Osteoblast (primary cell): ENCODE measurements around the gene GYPC. TPM values are rescaled to one million over a fixed set of nuclear protein-coding genes. Genes with fewer than 3 reads are reported as not detected.
"Not testable (repeated sequence)": the region's sequence is repeated elsewhere in the genome, so short reads cannot be mapped to it uniquely, and the experiment has no call there.

ENCODE experiments used
- DNase-seq: peaks from one replicate; pipeline ENCODE4 v3.0.0; 2011; ENCODE audit warnings: low spot score, mixed read lengths; ENCODE audit not compliant: insufficient read length; ENCODE audit errors: missing footprints
- H2AFZ ChIP-seq: 2 replicates; pipeline ENCODE4 v1.6.0; 2011; ENCODE audit warnings: mild to moderate bottlenecking, low read length
- H3K27ac ChIP-seq: 2 replicates; pipeline ENCODE4 v1.5.1; 2011; ENCODE audit warnings: mild to moderate bottlenecking, low read depth, low read length, moderate library complexity
- H3K27me3 ChIP-seq: 2 replicates; pipeline ENCODE4 v1.6.0; 2012; ENCODE audit warnings: mild to moderate bottlenecking, control low read depth, inconsistent platforms, low read length, moderate library complexity; ENCODE audit not compliant: insufficient read depth
- H3K36me3 ChIP-seq: 2 replicates; pipeline ENCODE4 v1.5.1; 2011; ENCODE audit warnings: mild to moderate bottlenecking, low read length, control low read depth, moderate library complexity; ENCODE audit not compliant: insufficient read depth
- H3K4me1 ChIP-seq: 2 replicates; pipeline ENCODE4 v1.5.1; 2011; ENCODE audit warnings: mild to moderate bottlenecking, low read length, control low read depth, moderate library complexity; ENCODE audit not compliant: insufficient read depth
- H3K4me2 ChIP-seq: 2 replicates; pipeline ENCODE4 v1.6.0; 2011; ENCODE audit warnings: mild to moderate bottlenecking, low read length; ENCODE audit not compliant: insufficient read depth
- H3K4me3 ChIP-seq: fragments of 200-600 bp; sonication (generic); 3 replicates; pipeline ENCODE4 v1.5.1; 2012; ENCODE audit warnings: mild to moderate bottlenecking, low read length, inconsistent platforms; ENCODE audit not compliant: insufficient read depth
- H3K79me2 ChIP-seq: 2 replicates; pipeline ENCODE4 v1.6.0; 2012; ENCODE audit warnings: mild to moderate bottlenecking, low read length, control low read depth, inconsistent platforms; ENCODE audit not compliant: insufficient read depth
- H3K9me3 ChIP-seq: 2 replicates; pipeline ENCODE4 v1.5.1; 2011; ENCODE audit warnings: low read depth, low read length, control low read depth
- H4K20me1 ChIP-seq: 2 replicates; pipeline ENCODE4 v1.6.0; 2012; ENCODE audit warnings: mild to moderate bottlenecking, low read length, control low read depth; ENCODE audit not compliant: insufficient read depth
- total RNA-seq: library from RNA; depleted of rRNA; stranded (reverse); fragments of >200 nt; gene quantifications from 2 replicates; pipeline ENCODE4 v1.2.3, GENCODE V29; 2012
- TF ChIP-seq, protein P1 (sequence below): IDR thresholded peaks from 2 replicates; pipeline ENCODE4 v1.5.1; 2011; ENCODE audit warnings: mild to moderate bottlenecking, low read depth, low read length, moderate library complexity; ENCODE audit errors: extremely low read depth

GYPC gene
- total RNA-seq, 1 donor = 101 TPM

DNA sequence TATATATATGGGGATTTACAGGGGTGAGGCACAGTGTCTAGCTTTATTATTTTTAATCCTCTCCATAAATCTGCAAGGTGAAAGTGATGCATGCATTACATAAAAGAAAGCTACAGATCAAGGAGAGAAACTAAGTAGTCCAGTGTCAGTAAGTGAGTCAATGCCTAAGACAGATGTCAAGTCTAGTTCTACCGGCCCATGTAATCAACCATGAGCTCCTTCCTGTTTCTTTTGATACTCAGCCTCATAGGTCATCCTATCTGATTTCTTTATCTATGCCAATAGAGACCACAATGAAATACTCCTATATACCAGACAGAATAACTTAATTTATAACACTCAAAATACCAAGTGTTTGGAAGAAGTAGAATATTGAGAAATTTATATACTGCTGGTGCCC lies 20.2 kb upstream of the GYPC start:
- Histone ChIP-seq H3K4me2 (no peak overlapping the region), H3K4me1 (no peaks in the 10 kb centered on the region), H3K36me3 (no peaks in the 10 kb centered on the region), H4K20me1 (no peaks in the 10 kb centered on the region), H3K27ac (no peak overlapping the region), H3K9me3 (no peaks in the 10 kb centered on the region), H3K4me3 (no peak overlapping the region), H3K79me2 (no peaks in the 10 kb centered on the region), H2AFZ (no peak overlapping the region), H3K27me3 (no peaks in the 10 kb centered on the region)
- DNase-seq = no peak
- TF ChIP-seq, protein P1, sequence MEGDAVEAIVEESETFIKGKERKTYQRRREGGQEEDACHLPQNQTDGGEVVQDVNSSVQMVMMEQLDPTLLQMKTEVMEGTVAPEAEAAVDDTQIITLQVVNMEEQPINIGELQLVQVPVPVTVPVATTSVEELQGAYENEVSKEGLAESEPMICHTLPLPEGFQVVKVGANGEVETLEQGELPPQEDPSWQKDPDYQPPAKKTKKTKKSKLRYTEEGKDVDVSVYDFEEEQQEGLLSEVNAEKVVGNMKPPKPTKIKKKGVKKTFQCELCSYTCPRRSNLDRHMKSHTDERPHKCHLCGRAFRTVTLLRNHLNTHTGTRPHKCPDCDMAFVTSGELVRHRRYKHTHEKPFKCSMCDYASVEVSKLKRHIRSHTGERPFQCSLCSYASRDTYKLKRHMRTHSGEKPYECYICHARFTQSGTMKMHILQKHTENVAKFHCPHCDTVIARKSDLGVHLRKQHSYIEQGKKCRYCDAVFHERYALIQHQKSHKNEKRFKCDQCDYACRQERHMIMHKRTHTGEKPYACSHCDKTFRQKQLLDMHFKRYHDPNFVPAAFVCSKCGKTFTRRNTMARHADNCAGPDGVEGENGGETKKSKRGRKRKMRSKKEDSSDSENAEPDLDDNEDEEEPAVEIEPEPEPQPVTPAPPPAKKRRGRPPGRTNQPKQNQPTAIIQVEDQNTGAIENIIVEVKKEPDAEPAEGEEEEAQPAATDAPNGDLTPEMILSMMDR = no peak

DNA sequence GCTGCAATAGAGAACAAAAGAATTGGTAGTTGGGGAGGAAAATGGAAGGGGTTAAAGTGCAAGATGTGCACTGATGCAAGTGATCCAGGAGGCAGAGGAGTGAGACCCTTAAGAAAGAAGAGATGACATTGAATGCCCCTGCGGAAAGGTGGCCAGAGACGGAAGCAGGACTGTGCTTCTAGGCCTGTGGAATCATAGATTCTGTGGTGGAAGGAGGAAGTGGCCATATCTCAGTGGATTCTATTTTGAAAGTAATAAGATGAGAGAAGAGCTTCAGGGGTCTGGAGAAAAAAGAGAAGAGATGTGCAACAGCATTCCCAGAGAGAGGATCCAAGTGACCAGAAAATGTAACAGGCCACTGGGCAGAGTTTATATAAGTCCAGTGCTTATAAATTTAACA lies 18.6 kb upstream of the GYPC start:
- no peak overlapping the region for H3K27ac ChIP-seq
- H3K4me2 ChIP-seq = no peak overlapping the region
- no peaks in the 10 kb centered on the region for H3K4me1 ChIP-seq
- H3K9me3 ChIP-seq = no peaks in the 10 kb centered on the region
- no peaks in the 10 kb centered on the region for H3K27me3 ChIP-seq
- no peak overlapping the region for H3K4me3 ChIP-seq
- TF ChIP-seq, protein P1 = no peak
- no peaks in the 10 kb centered on the region for H3K79me2 ChIP-seq
- H2AFZ ChIP-seq = no peak overlapping the region
- H3K36me3 ChIP-seq = no peaks in the 10 kb centered on the region
- H4K20me1 ChIP-seq = no peaks in the 10 kb centered on the region
- DNase-seq = no peak

DNA sequence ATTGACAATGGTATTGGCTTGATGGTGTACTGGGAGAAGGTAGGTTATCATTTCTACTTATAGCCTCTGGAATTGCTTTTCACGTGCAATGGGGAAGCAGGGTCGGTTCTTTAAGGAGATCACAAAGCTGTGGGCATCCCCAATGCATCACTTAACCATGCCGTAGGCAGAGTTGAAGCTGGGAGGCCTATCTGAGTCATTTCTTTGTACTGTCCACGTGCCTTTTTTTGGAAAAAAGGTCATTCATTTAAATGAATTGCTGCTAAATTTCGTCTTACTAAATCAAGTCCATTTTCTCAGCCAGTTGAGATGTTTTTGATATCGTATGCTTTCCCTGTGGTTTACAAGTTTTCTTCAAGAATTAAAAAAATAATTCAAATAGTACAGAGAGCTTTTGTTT lies 17.2 kb upstream of the GYPC start:
- Histone ChIP-seq H4K20me1 (no peaks in the 10 kb centered on the region), H3K79me2 (no peaks in the 10 kb centered on the region), H3K27ac (no peak overlapping the region), H3K4me2 (no peak overlapping the region), H3K36me3 (no peaks in the 10 kb centered on the region), H3K4me1 (no peaks in the 10 kb centered on the region), H3K4me3 (no peak overlapping the region), H3K9me3 (no peaks in the 10 kb centered on the region), H2AFZ (no peak overlapping the region), H3K27me3 (no peaks in the 10 kb centered on the region)
- TF ChIP-seq, protein P1 = no peak
- no peak for DNase-seq

DNA sequence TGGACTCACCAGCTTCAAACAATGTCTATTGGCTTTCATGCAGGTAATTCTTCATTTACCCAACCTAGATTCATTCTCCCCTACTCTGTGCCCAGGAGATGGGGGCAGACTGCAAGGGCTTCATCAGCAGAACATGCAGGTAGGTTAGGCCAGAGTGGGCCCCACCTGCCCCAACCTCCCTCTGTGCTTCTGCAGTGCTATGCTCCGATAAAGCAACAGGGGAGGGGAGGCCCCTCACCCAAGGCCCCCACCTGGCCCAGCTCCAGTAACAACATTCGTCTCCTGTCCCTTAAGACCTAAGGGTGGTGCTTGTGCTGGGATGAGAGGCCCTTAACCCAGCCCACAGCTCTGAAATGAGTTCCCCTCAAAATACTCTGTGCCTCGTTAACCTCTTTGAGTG lies 16.7 kb upstream of the GYPC start:
- DNase-seq = no peak
- Histone ChIP-seq H3K79me2 (no peaks in the 10 kb centered on the region), H4K20me1 (no peaks in the 10 kb centered on the region), H2AFZ (no peak overlapping the region), H3K36me3 (no peaks in the 10 kb centered on the region), H3K27ac (no peak overlapping the region), H3K4me3 (no peak overlapping the region), H3K4me2 (no peak overlapping the region), H3K4me1 (no peaks in the 10 kb centered on the region), H3K9me3 (no peaks in the 10 kb centered on the region), H3K27me3 (no peaks in the 10 kb centered on the region)
- TF ChIP-seq, protein P1 = no peak

DNA sequence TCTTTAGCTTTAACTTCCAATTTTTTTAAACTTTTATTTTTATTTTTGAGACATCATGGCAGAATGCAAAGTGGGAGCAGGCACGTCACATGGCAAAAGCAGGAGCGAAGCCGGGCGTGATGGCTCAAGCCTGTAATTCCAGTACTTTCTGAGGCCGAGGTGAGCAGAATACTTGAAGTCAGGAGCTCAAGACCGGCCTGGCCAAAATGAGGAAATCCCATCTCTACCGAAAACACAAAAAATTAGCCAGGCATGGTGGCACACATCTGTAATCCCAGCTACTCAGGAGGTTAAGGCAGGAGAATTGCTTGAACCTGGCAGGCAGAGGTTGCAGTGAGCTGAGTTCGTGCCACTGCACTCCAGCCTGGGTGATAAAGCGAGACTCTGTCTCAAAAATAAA lies 14.7 kb upstream of the GYPC start:
- not testable (repeated sequence) for H3K36me3 ChIP-seq, H3K79me2 ChIP-seq, H2AFZ ChIP-seq, H4K20me1 ChIP-seq, H3K9me3 ChIP-seq, H3K4me2 ChIP-seq, H3K27ac ChIP-seq, H3K4me3 ChIP-seq, H3K27me3 ChIP-seq, H3K4me1 ChIP-seq, DNase-seq
